ENCODE results near the gene ST3GAL6.

ST3GAL6 gene, protein sequence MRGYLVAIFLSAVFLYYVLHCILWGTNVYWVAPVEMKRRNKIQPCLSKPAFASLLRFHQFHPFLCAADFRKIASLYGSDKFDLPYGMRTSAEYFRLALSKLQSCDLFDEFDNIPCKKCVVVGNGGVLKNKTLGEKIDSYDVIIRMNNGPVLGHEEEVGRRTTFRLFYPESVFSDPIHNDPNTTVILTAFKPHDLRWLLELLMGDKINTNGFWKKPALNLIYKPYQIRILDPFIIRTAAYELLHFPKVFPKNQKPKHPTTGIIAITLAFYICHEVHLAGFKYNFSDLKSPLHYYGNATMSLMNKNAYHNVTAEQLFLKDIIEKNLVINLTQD

DNA sequence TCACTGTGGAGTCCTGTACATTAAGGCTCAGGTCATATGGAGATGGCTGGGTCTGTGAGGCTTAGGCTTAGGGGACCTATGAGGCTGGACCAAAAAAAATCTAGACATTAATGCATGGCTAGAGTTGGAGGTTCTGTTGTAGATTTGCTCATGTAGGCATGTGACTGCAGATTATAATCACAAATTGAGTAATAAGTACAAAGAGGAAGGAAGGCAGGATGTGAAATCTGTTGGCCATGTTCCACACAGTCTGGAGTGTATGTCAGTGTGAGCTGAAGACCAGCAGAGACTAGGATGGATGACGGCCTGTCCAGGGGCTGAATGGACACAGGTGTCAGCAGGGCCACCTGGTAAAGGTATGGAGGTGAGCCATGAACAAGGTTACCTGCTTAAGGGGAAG is at the start of gene ST3GAL6:
ST3GAL6 (plus strand) TSS at position 265 of the 400 bp plus-strand sequence. CDS start 5,101 bp downstream, outside the sequence.
- no peak for DNase-seq

DNA sequence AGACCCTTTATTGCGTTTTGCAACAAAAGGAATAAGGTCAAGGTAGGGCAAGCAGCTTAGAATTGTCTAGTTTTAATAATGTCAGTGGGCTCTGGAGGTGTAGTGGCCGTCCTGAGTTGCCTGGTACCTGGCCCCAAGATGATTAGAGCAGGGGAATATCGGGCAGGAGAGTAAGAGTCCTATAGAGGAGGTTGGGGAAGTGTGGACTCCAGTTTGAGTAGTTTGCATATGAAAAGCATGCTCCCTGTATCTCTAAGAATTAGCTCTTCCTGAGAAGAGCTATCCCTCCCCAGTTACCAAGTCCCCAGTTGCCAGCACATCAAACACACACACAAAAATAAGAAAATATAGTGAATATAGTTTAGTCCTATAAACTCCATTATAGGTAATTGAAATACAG is 49.2 kb upstream of the ST3GAL6 start:
- DNase-seq: no peak

DNA sequence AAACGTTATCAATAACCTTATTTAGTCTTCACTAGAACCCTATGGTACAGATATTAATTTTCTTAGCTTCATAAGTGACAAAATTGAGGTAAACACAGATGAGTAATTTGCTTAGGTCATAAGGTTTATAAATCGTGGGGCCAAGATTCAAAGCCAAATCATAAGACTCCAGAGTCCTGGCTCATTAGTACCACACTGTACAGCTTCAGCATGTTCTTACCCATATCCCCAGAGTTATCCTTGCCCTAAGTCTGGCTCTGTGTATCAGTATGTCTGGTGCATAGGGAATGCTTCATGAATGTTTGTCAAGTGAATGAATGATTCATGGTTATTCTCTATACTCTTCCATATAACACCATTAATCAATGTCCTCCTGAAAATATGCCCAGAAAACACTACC is 45.6 kb upstream of the ST3GAL6 start:
- DNase-seq: no peak

DNA sequence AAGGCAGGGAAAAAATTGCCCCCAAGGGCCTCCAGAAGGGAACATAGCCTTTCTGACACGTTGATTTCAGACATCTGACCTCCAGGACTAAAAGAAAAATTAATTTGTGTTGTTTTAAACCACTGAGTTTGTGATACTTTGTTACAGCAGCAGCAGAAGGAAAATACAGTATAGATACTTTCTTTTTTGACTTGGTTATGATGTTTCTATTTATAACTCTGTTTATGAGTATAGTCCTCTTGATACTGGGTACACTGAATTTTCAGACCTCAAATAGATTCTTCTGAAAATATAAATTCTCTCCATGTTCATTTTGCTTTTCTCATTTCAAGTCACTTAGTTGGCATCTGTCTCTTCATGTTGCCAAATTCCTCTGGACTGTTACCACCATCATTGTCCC is 44.4 kb upstream of the ST3GAL6 start:
- DNase-seq: no peak

DNA sequence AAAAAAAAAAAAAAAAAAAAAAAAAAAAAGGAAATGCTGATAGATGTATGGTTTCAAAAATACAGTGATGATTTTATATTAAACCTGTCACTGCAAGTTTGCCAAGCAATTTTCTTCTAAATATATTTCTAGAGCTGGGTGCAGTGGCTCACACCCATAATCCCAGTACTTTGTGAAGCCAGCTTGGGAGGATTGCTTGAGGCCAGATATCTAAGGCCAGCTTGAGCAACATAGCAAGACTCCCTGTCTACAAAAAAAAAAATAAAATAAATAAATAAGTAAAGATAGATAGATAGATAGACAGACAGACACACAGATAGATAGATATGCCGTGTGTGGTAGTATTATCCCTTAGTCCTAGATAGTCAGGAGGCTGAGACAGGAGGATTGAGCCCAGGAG is 41.4 kb upstream of the ST3GAL6 start:
- DNase-seq: no peak

DNA sequence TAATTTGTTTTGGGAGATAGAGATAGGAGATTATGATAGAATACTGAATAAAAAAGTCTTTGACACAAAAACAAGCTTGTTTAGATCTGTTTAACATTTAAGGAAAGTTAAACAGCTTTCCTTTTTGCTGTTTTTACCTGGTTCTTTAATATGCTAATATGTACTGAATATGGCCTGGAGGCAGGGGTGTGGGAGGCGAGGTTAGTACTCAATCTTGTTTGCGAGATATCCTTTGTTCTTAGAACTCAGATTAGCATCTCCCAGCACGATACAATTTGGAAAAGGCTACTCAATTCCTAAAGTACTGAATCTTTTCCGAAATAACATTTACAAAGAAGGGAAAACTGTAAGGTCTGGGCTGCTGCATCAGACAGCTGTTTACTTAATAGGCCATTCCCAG is 40.8 kb upstream of the ST3GAL6 start:
- DNase-seq: no peak

DNA sequence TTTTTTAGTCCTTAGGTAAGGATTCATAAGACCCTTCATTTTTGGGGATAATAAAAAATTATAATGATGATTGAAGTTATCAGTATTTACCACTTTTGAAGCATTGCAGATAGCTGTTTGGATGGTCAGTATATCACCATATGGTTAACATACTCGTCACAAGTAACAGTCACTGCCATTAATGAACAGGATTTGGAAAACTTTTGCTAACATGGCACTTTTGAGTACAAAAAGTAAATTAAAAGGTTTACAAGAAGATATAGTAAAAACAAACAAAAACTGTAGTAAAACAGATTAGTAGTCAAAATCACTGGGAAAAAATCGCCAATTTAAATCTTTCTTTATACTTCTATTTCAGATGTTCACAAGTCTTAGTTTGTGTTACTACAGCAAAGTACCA is 37.8 kb upstream of the ST3GAL6 start:
- no peak for DNase-seq

DNA sequence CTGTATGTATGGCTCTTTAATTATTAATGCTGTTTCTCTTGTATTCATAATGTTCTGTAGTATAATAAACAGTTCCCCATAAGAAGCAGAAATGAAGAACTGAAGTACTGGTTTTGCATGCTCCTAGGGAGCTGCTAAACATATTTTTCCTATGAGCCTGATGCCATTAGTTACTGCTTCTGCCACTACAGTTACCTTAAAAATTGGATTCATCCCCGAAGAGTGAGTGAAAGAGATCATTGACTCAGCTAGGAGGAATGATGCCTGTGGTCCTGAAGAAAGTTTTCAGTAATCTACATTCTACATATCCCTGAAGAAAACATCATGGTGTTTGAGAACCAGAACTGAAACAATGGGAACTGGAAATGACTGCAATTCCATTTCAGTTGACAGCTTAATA is 37.1 kb upstream of the ST3GAL6 start:
- no peak for DNase-seq

DNA sequence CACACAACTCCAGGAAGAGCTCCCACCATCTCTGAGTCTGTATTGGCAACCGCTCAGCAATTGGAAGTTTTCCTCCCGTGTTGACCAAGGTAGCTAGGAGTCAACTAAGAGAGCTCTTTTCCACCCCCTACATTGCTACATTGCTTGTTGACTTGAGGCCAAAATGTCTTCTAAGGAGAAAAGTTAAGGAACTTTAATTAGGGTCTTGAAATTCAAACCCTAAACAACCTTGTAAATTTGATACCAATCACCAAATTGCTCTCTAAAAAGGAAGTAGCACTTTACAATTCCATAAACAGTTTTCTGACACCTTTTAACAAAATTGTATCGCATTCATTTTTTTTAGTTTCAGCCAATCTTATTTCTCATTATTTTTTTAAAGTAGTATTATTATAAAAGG is 35.5 kb upstream of the ST3GAL6 start:
- DNase-seq: no peak

DNA sequence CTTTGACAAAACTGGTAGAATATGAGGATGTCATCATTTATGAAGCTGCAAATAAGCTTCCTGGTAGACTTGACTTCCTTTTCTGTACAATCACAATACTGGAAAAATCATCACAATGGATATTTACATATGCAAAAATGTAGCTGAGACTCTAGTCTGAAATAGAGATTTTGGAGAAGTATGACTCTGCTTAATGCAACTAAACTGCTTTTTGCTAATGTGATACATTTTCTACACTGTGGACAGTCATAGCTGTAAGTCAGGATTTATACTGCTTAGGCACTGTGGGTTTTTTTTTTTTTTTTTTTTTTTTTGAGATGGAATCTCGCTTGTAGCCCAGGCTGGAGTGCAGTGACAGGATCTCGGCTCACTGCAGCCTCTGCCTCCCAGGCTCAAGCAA is 34.5 kb upstream of the ST3GAL6 start:
- DNase-seq: no peak

DNA sequence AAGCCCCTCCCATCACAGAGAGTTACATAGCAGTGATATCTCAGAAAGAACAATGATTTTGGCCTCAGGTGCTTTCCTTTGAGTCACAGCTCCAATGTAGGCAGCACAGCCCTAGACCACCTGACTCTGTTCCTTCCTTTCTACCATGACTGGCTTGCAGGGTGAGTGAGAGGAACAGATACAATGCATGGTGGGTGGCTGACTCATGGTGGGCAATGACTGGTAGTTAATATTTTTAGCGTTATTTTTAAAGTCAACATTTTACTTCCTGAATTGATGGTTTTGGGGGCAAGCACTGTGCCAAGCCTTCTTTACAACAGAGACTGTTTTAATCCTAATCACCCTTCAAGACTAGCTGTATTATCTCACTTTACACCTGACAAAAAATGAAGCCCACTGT is 32.8 kb upstream of the ST3GAL6 start:
- no peak for DNase-seq

DNA sequence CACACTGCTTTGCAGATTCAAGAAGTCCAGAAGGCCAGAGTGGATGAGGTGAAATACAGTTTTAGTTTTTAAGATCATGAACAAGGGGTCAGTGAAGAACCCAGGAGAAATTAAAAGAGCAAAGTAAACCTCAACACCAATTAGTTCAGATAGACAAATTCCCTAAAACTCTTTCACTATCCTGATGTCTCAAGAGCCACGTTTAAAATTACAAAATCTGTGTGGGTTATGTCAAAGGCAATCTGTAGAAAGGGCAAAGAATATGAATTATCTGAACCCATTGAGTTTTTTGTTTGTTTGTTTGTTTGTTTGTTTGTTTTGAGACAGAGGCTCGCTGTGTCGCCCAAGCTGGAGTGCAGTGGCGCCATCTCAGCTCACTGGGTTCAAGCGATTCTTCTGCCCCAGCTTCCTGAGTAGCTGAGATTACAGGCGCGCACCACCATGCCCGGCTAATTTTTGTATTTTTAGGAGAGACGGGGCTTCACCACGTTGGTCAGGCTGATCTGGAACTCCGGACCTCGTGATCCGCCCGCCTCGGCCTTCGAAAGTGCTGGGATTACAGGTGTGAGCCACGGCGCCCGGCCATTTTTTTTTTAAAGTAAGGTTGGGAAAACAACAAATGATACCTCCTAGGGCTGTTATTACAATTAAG is 32.1 kb upstream of the ST3GAL6 start:
- DNase-seq: no peak

DNA sequence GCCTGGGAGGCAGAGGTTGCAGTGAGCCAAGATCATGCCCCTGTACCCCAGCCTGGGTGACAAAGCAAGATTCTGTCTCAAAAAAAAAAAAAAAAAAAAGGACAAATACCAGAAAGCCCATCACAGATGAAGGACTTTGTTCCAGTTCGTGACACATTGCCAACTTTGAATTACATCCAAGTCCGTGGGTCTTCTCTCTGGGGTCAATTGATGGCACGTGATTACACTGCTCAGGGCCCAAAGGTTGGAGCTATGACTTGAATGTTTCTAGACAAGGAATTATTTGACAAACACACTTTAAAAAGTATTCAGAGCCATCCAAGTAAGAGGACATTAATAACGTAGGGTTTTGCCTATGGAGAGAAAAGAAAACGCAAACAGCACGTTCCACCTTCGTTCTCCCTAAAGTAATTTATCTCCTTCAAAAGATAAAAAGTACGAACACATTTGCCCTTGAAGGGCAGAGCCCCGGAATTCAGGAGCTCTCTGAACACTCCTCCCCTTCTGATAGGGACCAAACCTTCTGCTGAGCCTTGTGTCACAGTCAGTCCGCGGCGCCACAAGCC is 31.3 kb upstream of the ST3GAL6 start:
- DNase-seq: no peak

DNA sequence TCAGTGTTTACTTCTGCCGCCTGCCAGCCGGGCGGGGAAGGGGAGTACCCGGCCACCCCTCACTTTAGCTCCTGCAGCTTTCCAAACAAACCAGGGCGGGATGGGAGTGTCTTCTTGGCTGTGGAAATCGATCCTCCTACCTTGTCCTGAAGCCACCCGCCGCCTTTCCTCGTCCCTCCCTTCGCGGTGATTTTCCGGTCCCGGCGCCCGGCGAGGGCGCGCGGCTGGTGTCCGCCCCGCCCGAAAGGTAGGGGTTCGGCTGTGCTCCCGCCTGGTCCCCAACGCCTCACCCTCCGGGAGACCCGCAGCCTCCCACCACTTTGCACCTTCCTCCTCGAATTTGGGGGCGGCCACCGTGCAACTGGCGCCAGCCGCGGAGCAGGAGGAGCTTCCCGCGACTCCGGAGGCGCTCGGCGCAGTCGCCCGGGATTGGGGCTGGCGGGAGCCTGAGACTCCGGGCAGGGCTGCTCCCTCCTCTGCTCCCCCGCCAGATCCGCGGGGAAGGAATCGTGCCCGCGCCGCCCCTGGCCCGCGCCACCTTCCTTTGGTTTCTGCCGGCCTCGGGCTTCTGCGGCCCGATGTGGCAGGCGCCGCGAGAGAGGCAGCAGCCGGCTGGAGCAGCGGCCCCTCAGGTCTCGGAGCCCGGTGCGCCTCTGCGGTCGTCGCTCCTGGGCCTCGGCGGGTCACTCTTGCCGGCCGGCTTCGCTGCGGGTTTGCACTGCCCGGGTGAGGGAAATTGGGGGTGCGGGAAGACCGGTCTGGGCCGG is 30.7 kb upstream of the ST3GAL6 start:
- DNase-seq: peak; percentile 28 to 48

DNA sequence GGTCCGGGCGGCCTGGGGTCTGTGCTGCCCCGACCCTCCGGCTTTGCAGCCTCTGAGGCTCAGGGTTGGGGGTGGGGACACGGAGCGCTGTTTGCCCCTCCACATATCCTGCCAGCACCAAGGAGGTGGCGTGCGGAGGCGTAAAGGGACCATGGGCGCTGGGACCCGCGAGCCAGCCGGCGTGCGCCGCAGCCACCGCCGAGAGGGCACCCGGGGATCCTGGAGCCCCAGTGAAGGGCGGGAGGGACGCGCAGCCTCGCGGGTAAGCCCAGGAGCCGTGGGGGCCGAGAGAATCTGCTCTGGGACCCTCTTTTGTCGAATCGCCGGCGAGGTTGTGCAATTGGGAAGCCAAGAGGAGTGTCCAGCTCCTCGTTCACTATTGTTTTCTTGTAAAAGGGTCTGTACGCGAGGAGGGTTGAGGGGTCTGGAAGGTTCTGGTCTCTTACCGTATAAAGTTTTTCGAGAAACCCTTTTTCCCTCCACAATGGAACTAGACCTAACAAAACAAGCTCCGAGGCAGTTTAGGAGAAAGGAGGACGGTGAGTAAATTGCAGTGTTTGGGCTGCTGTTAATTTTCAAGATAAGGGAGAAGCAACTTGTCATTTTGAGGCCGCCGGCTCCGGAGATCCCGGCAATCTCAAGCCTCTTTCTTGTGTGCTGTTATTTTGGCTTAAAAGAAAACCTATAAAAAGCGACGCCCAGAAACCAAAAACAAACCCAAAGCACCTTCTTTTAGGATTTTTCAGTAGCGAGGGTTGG is 29.9 kb upstream of the ST3GAL6 start:
- DNase-seq: peak; percentile 20 to 22

DNA sequence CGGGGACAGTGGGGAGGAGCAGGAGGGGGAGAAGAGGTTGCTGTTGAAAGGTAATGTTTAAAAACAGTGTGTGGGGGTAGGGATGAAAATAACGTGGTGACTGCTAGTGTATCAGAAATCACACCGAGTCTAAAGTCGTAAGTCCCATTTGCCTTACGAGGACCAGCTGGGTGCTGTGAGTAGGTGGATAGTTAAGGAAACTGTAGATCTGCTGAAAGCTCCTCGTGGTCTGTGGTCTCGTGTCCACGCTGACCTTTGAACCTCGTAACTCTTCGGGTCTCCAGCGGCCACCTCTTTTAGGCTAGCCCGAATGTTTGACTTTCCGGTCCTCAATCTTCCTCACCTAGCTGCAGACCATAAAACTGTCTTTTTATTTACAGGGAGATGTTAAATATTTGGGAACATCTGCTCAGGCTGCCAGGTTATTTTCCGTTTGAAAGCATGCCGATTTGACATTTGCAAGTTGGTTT is 29.3 kb upstream of the ST3GAL6 start:
- DNase-seq: no peak

DNA sequence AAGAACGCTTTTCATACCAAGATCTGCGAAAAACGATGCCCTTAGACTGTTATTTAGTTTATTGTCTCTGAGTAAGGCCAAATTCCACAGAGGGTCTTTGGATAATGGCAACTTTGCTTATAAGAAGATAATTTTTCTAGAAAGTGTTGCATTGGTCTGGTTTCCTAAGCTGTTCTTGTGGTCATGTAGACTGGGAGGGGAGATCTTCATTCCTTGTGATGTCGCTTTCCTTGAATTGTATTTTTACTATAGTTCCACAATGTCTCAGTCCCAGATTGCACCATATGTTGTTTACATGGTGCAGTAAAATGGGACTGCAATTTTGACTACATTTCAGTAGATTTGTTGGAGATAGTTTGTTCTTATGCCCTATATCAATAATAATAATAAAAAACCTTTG is 28.8 kb upstream of the ST3GAL6 start:
- no peak for DNase-seq

DNA sequence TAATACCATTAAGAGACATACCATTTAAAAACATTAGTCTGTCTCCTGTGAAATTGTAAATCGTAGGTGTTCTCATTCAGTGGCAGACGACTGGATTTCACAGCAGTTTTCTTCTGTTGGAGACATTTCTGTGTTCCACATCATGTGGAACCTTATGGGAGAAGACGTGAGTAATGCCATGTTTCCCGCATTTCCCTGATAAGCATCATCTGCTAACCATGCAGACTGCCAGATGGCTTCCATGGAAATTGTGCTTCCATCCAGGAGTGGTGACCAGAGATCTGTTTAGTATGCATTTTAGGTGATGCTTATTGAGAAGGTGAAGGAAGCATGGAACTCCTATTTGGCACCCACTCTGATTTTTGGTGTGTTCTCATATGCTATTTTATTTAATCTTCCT is 28.4 kb upstream of the ST3GAL6 start:
- DNase-seq: no peak

DNA sequence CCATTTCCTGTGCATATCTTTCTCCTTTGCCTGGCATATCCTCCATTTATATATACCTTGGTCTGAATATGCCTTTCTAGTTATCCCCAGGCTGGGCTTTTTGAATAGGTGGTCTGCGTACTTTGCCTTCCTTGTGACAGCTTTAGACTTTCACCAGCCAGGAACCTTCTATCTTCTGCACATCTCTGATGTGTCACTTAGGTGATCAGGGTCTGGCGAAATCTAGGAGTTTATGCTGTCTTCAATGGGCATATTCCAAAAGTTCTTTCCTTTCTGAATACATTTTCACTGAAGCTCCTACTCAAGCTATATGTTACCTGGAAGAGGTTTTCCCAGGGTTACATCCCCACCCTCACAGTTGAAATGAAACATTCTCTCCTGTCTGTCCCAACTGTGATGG is 27.8 kb upstream of the ST3GAL6 start:
- DNase-seq: no peak

DNA sequence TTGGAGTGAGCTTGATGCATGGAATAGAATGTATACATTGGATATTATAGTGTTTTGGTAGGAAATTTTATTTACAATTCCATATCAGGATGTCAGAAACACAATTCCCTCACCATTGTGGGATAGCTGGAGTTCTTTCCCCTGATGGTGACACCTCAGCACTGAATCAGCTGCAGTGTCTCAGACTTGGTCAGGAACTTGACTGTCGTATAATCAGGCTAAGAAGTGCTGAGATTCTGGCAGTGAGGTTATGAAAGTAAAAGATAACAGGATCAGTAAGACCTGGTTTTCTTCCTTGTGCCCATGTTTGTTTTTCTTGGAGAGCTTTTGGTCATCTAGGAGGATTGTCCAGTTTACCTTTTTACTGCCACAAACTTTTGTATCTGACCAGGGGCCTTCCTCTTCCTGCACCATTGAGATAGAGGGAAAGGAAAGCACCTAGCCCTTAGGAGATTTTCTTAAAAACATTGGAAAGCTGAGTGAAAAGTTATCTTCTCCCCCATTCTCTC is 27.3 kb upstream of the ST3GAL6 start:
- DNase-seq: no peak

DNA sequence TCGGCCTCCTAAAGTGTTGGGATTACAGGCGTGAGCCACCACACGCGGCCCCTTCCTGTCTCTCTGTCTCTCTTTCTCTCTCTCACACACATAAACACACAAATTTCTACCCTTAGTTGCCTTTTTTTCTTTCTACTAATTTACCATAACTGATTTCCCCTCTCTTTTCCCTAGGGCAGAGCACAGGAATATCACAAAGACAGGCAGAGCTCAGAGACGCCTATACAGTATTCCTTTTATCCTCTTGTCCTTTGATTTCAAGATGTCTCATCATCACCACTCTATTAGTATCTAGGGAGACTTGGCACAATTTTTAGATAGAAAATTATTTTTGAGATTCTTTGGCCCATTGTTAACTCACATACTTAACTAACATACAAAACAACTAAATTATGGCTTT is 25.8 kb upstream of the ST3GAL6 start:
- no peak for DNase-seq

DNA sequence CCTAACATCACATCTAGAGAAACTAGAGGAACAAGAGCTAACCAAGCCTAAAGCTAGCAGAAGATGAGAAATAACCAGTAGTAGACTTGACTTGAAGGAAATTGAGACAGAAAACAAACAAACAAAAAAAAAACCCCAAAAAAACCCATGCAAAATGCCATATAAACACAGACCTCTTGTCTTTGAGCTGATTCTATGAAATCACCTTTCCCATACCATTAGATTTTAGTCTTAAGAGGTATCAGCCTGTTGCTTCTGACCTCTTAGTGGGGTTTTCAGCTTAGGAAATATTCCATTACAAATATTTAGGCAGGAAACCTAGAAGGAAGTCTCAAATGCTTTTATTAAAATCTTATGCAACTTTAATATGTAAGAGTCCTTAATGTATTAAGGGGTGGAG is 23.9 kb upstream of the ST3GAL6 start:
- no peak for DNase-seq

DNA sequence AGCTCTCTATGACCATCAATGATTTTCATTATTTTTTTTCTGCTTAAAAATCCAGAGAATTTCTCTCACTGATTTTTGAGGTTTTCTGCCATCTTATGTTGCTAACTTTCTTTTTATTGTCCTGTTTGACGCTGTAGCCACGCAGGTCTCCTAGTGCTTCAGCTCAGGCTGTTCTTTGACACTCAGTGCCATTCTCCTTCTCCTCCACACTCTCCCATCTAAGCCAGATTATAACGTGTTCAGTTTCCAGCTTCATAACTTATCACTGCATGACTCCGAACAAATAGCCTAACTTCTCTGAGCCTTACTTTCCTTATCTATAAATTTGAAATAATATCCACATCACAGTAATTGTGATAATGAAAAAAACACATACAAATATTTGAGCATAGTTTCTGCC is 22.8 kb upstream of the ST3GAL6 start:
- no peak for DNase-seq
